Measurements from ENCODE around the gene TRMT61A.
"Not testable (repeated sequence)": the region's sequence is repeated elsewhere in the genome, so short reads cannot be mapped to it uniquely, and the experiment has no call there.

Gene TRMT61A

DNA sequence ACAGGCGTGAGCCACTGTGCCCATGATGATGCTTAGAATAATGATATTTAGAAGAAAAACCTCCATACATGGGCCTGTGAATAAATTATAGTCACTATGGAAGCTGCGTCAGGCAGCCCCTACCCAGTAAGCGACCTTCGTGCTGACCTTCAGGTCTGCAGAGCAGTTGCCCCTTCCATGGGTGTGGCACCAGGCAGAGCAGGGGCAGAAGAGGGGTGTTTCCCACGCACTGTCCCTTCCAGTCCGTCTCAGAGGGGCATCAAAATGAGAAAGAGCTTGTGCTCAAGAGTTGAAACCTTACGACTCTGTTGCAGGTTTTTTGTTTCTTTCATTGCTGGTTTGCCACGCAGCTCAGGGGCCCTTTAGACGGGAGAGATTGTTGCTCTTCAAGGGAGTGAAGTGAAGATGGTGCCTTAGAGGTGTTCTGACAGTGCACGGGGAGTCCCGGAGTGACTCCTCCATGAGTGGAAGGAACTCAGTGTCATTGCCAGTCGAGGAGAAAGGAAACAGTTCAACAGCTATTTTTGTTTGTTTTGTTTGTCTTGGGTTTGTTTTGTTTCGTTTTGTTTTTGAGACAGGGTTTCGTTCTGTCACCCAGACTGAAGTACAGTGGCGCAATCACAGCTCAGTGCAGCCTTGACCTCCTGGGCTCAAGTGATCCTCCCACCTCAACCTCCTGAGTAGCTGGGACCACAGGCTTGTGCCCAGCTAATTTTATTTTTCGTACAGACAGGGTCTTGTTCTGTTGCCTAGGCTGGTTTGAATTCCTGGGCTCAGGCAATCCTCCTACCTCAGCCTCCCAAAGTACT lies 20.3 kb upstream of the TRMT61A start:
- no peak for DNase-seq (ENCODE audit: low spot score)

DNA sequence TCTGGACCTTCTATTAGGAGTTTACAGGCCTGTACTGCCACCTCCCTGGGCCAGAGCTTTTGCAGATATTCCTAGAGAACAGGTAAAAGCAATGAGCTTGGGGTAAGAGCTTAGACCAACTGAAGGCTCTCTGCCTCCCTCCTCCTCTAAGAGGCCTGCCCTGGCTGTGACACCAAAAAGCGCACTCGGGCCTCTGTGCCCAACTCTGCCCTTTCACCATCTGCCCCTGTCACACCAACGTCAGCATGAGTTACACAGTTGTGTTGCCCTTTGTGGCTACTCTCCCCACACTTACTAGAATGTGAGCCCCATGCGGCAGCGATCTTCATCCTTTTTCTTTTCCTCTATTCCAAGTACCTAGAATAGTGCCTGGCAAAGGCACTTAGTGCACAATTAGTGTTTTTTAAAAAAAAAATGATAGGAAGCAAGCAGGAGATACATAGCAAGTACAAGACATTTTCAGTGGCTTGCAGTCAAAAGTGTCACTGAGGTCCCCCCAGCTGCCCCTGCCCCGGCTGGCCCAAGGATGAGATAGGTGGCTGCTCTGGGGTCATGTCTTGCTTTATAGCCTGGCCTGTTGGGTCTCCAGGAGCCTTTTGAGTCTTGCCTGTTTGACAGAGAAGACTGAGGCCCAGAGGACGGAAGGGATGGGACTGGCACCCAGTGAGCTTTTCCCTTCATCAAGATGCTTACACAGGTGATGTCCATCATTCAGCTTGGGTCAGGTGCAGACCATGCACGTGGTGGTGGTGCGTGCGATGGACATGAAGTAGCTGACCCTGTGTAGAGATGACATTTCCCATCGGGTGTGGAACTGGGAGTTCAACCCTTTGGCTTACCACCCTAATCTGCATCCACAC lies 18.9 kb upstream of the TRMT61A start:
- DNase-seq (ENCODE audit: low spot score) = no peak

DNA sequence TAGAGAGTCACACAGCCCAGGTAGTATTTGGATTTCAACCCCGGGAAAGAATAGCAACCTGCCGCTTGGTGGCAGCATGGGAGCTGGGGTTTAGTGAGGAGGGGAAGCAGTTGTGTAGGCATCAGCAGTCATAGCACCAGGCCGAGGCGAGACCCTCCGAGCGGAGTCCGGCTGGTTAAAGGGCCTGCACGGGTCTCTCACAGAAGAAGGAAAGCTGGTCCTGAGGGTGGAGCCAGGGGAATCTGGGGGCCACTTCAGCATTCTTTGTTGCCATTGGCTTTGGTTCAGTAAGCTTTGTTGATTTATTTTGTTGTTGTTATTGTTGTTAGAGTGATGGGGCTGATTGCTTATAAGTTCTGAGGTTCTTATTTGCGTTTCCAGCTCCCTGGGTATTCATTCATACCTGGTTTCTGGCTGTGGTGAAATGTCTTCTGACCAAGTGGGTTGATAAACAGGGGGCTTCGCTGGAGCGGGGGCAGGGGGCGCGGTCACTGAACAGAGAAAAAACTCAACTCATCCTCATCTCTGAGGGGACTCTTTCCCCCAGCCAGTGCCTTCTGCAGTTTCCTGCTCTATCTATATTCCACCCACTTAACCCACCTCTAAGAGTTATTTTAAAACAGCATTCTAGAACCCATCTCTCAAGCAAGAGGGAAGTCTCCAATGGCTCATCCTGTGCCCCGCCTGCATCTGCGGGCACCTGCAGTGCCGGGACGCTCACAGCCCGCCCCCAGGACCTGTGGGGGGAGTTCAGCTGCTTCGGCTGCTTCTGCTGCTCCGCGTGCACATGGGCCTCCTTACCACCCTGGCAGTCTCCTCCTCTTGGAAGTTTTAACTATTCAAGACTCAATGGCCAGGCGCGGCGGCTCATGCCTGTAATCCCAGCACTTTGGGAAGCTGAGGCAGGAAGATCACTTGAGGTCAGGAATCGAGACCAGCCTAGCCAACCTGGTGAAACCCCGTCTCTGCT lies 18.0 kb upstream of the TRMT61A start:
- DNase-seq (ENCODE audit: low spot score) = no peak

DNA sequence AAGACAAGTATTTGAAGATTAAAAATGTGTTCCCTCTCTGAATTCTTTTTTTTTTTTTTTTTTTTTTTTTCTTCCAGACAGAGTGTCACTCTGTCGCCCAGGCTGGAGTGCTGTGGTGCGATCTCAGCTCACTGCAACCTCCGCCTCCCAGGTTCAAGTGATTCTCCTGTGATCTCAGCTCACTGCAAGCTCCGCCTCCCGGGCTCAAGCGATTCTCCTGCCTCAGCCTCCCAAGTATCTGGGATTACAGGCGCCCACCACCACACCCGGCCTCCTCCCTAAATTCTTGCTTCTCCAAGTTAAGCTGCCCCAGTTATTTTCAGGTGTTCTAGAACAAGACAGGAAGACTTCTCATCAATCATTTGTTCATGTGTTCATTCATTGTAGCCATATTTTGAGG lies 16.8 kb upstream of the TRMT61A start:
- not testable (repeated sequence) for DNase-seq (ENCODE audit: low spot score)

DNA sequence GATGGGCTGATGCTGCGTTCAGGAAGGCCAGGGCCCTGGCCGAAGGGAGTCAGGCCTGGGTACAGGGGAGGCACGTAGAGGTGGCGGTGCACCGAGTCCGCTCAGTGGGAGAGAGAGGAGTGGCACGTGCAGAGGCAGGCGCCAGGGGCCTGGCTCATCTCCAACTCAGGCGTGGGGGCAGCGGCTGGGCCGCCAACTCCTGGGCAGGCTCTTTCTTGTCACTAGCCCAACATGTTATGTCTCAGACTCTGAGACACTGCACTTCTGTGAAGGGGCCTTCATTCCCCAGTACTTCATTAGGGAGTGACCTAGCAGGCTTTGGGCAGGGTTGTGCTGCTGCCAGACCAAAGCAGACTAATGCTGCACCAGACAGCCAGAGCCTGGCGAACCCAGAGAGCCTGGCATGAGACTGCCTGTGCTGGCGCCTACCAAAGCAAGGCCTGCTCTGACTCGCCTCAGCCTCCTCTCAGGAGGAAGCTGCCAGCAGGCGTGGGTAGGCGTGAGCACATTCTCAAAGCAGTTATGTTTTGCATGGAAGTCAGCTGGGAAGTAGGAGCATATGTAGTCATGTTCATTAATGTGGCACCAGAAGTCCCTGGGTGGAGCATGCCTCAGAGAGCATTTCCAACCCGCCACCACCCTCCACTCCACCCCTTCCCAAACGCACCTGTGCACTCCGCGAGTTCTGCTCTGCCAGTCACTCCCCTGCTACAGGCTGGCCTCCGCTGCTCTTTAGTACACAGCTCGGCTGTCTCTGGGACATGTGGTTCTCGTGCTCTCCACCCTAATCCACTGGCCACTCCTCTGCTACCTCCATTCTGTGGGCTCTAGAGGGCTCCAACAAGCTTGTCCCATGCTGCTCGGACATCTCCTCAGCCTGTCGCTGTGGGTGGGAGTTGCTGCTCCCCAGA lies 16.0 kb upstream of the TRMT61A start:
- peak; percentile 90 for DNase-seq (ENCODE audit: low spot score)

DNA sequence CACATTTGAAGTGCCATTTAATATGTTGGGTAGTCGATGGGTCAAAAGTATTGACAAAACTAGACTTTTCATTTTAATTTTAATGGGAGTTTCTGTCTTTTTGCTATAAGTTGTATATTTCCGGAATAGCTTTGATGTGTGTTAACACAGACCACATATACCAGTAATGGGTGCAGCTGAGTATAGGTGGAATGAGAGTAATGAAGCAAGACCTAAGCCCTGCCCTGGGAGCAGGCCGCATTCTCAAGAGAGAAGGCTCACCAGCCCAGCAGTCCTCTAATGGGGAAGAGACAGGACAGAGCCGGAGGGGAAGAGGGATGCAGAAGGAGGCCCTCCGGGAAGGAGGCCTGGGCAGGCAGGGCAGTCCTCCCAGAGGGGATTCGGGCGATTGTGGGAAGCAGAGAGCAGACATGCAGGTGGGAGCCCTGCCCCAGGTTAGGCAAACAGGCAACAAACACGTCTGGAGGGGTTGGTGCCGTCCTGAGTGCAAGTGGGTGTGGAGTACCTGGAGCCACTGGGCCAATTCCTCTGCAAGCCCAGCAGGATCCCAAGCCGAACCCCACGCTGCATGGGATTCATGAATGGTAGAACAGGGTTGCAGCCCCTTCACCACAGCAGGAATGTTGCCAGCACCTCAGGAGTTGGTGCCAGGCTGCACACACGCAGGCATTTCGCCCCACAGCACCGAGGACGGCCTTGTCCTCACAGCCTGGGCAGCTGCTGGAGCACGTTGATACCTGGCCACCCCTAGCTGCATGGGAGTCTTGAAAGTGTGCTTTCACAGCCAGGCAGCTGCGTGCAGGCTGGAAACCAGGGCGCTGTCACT lies 14.2 kb upstream of the TRMT61A start:
- no peak for DNase-seq (ENCODE audit: low spot score)

DNA sequence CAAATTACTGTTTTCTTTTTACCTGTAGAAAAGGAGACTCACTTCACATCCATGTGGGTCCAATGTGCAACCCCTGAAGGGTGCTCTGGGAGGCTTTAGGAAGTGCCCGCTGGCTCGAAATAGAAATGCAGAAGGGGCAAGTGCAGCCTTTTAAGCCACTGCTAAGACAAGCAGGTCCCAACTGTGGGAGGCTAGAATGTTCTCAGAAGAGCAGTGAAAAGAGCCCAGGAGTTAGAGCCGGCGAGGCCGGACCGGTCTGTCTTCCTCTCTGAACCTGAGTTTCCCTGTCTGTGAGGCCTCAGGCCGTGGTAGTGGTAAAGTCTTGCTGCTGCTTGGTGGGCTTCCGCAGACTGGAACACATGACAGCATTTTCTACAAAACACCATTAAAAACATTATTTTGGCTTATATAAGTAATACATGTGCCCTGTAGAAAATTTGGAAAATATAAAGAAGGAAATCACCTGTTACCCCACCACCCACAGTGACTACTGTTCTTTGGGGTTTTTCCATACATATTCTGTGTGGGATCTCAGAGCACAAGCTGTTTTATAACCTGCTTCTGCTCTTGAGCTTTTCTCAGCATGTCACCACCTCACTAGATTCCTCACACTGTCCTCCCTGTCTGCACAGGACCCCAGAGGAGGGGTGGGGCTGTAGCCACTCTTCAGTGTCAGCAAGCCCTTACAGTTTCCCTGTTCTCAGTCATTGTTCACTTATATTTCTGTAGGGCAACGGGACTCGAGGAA lies 12.4 kb upstream of the TRMT61A start:
- no peak for DNase-seq (ENCODE audit: low spot score)

DNA sequence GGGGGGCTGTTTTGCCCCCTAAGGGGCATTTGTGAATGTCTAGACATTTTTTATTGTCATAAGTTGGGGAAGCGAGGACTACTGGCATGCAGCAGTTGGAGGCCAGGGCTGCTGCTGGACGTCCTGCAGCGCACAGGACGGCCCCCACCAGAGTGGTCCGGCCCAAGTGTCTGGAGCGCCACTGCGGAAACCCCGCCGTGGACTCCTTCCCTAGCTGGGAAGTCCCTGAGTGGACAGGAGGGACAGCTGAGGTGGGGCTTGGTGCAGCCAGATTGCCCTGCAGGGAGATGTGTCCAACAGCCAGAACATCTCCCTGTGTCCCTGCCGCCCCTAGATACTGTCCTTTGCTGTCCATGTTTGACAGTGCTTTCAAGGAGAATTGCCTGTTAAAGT lies 11.8 kb upstream of the TRMT61A start:
- no peak for DNase-seq (ENCODE audit: low spot score)

DNA sequence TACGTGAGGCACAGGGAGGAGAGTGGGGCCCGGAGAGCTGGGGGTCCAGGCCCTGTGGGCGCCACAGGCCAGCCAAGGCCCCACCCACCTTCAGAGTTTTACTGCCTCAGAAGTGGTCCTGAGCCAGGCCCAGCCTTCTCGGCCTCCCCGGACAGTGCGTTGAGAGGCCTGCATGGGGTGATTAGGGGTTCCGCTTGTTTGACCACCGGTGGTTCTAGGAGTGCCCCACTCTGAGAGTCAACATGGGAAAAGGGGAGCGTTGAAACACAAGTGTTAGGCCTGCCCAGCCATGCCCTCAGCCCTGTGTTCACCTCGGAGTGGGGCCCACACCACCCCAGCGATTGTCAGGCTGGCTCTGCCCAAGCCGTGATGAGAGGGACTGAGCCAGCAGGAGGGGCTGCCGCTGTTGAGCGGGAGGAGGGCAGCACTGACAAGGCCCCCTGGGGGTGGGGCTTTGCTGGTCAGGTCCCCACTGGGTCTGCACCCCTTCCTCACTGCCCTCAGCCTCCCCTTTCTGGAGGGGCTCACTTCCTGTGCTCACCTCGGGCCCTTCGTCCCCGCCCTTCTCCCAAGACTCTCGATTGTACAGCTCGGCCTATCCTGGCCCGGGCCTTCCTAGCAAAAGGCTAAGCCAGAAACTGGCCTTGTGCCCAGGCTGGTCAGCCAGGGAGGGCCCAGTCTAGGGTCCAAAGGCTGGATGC lies 11.1 kb upstream of the TRMT61A start:
- DNase-seq (ENCODE audit: low spot score) = peak; percentile 52

DNA sequence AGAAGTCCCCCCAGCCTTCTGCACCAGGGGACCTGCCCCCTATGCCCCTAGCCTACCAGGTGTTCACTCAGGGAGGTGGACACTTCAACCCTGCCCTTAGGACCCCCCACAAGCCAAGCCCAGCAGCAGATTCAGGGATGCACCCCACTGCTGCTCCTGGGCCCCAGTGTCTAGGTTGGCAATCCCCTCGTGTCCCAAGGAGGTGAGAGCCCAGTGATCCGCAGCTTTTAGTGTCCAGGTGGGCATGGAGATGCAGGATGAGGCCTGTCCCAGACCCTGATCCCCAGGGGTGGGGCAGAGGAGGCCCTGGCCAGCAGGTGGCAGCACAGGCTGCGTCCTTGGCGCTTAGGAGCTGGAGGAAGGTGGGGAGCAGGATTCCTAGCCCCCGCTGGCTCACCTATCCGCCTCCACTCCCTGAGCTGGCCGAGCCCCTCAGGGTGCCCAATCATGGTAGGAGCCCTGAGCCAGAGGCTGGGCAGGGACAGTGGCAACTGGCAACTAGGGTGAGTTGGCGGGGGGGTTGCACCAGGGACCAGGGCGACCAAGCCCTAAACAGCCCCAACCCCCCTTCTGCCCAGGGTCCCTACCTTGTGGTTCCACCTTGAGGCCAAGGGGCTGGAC lies 10.5 kb upstream of the TRMT61A start:
- DNase-seq (ENCODE audit: low spot score) = peak; percentile 88

DNA sequence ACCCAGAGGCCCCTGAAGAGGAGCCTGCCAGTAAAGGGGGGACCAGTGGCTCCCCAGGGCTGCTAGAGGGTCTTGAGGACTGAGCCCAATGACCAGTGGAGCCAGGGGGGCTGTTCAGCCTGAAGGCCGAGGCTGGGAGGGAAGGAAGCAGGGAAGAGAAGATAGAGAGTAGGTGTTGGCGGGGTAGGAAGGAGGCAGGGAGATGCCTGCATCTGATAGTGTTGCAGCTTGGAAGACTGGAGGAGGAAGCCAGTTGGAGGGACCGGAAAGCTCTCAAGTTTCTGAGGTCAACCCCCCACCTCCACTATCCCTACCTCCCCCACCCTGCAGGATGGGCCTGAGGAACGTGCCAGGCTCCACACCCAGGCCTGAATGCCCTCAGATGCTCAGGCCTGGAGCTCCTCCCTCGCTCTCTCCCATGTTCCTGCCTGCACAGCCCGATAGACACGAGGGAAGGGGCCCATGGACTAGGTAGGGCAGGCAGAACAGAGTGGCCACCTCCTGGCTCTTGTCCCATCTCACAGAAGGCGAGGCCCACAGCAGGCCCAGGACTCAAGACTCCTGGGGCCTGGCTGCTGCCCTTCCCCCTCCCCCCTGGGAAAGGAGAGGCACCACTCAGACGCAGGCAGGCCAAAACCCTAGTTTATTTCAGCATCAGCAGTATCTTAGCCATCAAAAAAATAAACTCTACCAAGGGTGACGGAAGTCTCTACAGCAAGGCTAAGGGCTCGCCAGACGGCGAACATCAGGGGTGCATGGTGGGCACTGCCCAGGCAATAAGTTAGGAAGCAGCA lies 9.8 kb upstream of the TRMT61A start:
- DNase-seq (ENCODE audit: low spot score) = peak; percentile 63

DNA sequence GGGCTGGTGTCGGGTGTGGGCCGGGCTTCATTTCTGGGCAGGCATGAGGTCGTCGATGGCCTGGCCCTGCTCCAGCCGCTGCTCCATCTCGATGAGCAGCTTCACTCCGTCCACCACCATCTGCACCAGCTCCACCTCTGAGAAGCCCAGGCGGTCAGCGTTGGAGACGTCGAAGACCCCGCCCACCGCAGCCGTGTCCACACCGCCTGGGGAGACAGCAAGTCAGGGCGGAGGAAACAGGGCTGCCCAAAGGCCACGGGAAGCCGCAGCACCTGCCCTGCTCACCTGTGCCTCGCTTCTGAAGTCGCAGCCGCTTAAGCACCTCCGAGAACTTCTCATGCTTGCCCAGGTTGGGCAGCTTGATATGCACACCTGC lies 9.2 kb upstream of the TRMT61A start:
- no peak for DNase-seq (ENCODE audit: low spot score)

DNA sequence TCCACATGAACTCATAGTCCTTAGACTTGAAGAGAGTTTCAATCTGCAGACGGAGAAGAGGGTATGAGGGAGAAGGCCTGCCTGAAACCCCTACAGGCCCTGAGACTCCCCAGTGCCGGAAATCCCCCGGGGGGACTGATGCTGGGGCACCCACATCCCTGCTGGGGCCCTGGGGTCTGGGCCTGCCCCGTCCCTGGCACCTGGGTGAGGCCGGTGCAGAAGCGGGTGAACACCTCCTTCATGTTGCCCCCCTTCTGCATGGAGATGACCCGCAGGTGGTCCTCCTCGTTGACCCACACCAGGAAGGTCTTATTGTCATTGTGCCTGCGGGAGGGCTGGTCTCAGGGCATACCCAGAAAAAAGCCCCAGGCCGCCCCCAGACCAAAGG lies 8.7 kb upstream of the TRMT61A start:
- DNase-seq (ENCODE audit: low spot score) = no peak

DNA sequence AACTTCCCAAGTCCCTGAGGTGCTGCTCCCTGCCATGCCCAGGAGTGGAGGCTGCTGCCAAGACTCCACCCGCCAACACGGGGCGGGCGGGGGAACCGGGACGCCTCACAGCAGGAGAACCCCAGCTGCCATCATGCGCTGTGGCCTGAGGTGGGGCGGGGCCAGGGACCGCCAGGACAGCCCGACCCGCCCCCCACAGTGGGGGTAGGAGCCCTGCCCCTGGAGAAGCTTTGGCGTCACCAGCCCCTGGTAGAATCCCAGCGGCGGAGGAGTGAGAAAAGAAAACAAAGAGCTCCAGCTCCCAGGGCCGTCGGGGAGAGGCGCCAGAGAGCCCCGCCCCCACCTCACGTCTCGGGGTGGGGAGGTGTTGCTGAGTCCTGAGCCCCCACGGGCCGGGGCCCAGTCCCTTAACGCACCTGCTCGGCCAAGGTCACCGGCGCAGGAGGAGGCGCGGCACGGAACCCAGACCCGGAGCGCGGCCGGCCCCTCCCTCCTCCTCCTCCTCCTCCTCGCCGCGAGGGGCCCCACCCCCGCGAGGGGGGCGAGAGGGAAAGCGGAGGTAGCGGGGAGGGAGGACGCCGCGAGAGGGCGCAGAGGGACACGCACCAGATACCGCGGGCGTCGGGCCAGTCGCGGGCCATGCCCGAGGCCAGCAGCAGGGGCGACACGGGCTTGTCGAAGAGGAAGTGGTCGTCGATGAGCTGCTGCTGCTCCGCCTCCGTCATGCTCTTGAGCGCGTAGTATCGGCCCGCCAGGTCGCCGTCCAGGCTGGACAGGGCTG lies 8.1 kb upstream of the TRMT61A start:
- DNase-seq (ENCODE audit: low spot score) = peak; percentile 89

DNA sequence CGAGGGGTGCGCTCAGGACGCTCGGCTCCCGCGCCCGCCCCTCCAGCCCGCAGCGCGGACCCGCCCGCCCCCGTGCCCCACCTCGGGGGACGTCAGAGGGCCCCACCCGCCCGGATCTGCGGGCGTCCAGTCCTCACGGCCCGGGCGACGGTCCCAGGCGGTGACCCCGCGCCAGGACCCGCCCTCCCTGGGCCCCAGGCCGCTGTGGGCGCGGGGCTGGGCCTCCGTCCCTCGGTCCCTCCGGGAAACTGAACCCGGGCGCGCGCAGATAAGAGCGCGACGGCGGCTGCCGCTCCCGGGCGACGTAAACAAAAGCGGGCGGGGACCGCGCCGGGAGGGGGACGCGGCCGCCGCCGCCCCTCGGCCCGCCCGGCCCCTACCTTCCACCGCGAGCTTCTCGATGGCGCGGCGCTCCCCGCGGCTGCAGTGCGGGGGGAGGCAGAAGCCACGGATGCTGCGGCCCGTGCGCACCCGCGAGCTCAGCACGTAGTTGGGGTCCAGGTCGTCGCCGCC lies 7.5 kb upstream of the TRMT61A start:
- no peak for DNase-seq (ENCODE audit: low spot score)

DNA sequence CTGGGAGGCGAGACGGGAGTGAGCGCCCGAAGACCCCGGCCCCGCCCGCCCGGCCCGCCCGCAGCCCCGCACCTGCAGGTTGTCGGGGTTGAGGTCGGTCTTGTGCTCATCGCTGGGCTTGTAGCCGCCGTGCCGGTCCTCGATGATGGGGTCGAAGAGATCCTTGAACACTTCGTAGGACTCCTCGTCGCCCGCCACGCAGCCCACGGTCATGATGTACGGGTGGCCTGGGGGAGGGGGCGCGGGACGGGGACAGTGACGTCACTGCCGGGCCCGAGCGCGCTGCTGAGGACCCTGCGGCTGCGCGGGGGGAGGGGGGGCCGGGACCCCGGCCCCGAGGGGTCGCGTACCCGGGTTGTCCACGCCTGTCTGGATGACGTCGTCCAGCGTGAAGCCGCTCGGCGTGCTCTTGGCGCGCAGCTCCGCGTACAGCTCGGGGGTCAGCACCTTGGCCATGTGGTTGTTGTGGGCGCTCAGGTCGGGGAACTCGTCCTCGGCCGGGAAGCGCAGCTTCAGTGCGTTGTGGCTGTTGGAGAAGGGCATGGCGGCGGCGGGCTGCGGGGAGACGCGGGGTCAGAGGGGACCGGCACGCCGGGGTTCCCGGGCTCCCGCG lies 6.9 kb upstream of the TRMT61A start:
- peak; percentile 26 for DNase-seq (ENCODE audit: low spot score)

Data from GM03348 (cell line).